Fibroblast of lung (primary cell): ENCODE results near the gene NDUFA12.

Source experiments
- CTCF ChIP-seq, 2 donors: IDR thresholded peaks in 1 of 2; conservative IDR thresholded peaks in 1 of 2; 1 replicate in 1 of 2; 2 replicates in 1 of 2; pipeline ENCODE4 v1.5.1; 2011 to 2012; ENCODE audit warnings: low read length in 2 of 2, control low read depth in 1 of 2, inconsistent platforms in 1 of 2, low read depth in 1 of 2, mild to moderate bottlenecking in 1 of 2
- EZH2 ChIP-seq: IDR thresholded peaks from 2 replicates; pipeline ENCODE4 v1.5.1; 2012; ENCODE audit warnings: low read length, control low read depth, mild to moderate bottlenecking; ENCODE audit errors: missing control alignments

- no peak for TF ChIP-seq CTCF (conservative IDR thresholded peaks at IDR 0.05 in 1 of 2, IDR thresholded peaks at IDR 0.05 in 1 of 2; ENCODE audit: low read depth in 1 of 2, low read length in 2 of 2)
- TF ChIP-seq EZH2 = no peak
Observed at GRCh38 chr12:94940771-94941170, 62.7 kb downstream of the NDUFA12 start.
